Mononuclear cell (primary cell): ENCODE data around the gene ANKRD29. TPM values are rescaled to one million over a fixed set of nuclear protein-coding genes. Genes with fewer than 3 reads are reported as not detected.
"Not testable (repeated sequence)": the region's sequence is repeated elsewhere in the genome, so short reads cannot be mapped to it uniquely, and the experiment has no call there.

Experiments
- H3K27me3 ChIP-seq: 2 replicates; pipeline ENCODE4 v1.6.0; 2011; ENCODE audit warnings: low read length, control low read depth; ENCODE audit not compliant: insufficient read depth
- H3K4me1 ChIP-seq: 2 replicates; pipeline ENCODE4 v1.5.1; 2011; ENCODE audit warnings: mild to moderate bottlenecking, low read length, control low read depth; ENCODE audit not compliant: insufficient read depth
- H3K4me3 ChIP-seq: 2 replicates; pipeline ENCODE4 v1.5.1; 2011; ENCODE audit warnings: mild to moderate bottlenecking, low read length, moderate library complexity
- H3K9me3 ChIP-seq: 2 replicates; pipeline ENCODE4 v1.5.1; 2011; ENCODE audit warnings: low read depth, mild to moderate bottlenecking, control low read depth, low read length
- total RNA-seq: library from RNA; depleted of rRNA; stranded (reverse); fragments of >200 nt; gene quantifications from one replicate; pipeline ENCODE4 v1.2.3, GENCODE V29; 2012

Gene ANKRD29
- total RNA-seq, 1 donor, result 0.52 TPM

DNA sequence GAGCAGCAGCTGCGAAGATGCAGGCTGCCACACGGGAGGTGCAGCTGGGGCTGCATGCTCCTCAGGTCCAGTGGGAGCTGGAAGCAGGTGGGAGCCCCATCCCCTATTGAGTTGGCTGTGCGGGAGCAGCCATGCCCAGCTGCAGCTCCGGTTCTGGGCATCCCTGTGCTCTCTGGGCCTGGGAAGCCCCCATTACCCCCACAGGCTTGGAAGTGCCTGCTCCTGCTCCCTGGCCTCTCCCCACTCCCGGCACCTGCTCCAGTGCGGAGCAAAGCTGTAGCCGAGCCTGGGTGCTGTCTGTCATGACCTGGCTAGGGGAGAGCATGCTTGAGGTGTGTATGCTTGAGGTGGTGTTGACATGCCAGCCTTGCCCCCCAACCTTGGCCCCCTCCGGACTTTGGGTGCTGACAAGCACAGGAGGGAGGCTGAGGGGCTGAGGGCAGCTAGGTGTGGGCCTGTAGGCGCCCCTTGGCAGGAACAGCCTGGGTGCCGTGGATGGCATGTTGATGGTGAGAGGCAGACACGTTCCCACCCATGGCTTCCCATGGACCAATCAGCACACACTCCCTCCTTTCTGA is 21.5 kb downstream of the ANKRD29 start:
- Histone ChIP-seq H3K27me3 (no peaks in the 10 kb centered on the region), H3K4me3 (no peak overlapping the region), H3K4me1 (no peaks in the 10 kb centered on the region), H3K9me3 (no peaks in the 10 kb centered on the region)

DNA sequence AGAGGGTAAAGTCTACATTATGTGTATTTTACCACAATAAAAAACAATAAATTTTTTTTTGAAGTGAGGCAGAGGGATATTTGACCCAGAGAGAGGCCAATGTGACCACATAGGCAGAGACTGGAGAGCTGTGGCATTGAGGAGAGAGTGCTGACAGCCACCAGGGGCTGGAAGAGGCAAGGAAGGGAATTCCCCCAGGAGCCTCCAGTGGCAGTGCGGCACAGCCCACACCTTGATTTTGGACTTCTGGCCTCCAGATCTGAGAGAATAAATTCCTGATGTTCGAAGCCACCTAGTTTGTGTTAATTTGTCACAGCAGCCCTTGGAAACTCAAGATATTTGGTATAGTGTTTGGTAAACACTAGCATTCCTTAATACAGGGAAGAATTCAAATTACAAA is 22.7 kb downstream of the ANKRD29 start:
- Histone ChIP-seq H3K9me3 (no peaks in the 10 kb centered on the region), H3K4me1 (no peaks in the 10 kb centered on the region), H3K27me3 (no peaks in the 10 kb centered on the region), H3K4me3 (no peak overlapping the region)

DNA sequence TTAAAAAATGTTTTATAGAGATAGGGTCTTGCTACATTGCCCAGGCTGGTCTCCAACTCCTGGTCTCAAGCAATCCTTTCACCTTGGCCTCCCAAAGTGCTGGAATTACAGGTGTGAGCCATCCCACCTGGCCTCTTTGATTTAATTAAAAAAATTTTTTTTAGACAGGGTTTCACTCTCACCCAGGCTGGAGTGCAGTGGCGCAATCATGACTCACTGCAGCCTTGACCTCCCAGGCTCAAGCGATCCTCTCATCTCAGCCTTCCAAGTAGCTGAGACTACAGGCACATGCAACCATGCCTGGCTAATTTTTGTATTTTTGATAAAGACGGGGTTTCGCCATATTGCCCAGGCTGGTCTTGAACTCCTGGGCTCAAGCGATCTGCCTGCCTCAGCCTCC is 26.3 kb downstream of the ANKRD29 start:
- not testable (repeated sequence) for H3K4me1 ChIP-seq

DNA sequence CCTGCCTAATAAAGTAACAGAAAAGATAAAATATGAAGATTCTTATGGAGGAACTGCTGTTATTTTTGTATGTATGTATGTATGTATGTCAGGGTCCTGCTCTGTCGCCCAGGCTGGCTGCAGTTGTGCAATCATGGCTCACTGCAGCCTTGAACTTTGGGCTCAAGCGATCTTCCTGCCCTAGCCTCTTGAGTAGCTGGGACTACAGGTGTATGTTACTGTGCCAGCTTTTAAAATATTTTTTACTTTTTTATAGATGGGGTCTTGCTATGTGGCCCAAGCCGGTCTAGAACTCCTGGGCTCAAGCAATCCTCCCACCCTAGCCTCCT is 26.7 kb downstream of the ANKRD29 start:
- H3K4me3 ChIP-seq, result no peak overlapping the region
- no peaks in the 10 kb centered on the region for H3K9me3 ChIP-seq

More for the DNA sequence above, 26.3 kb downstream of the ANKRD29 start:
- H3K27me3 ChIP-seq, H3K9me3 ChIP-seq, H3K4me3 ChIP-seq: not testable (repeated sequence)

DNA sequence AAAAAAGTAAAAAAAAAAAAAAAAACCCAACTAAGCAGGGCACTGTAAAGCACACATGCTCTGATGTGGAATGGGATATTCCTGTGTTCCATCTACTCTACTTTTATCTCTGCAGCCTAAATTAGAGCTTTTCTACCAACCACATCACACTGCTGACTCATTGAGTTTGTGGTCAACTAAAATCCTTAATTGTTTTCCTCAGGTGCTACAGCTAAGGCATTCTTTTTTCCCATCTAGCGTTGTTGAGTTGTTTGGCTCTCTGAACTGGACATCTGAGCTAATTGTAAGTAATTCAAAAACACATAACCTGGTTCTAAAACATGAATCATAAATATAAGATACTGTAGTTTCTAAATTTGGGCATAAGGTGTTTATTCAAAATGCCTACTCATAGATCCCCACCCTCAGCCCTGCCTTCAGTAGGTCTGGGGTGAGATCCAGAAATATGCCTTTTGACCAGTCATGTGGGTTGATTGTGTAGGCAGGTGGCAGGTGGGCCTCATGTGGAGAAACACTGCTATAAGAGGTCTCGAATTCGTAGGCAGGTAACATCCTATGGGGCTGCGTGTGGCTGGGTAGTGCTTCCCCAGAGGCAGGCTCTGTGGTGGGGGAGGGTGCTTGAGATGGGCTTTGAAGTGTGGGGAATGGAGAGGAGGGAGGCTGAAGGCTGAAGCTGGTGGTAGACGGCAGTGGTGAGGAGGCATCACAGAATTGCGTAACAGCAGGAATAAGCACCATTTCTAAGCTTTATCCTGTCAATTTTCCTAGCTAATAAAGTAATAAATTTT is 27.2 kb downstream of the ANKRD29 start:
- Histone ChIP-seq H3K9me3 (no peaks in the 10 kb centered on the region), H3K4me3 (no peak overlapping the region), H3K4me1 (no peaks in the 10 kb centered on the region), H3K27me3 (no peaks in the 10 kb centered on the region)

More for the DNA sequence above, 26.7 kb downstream of the ANKRD29 start:
- Histone ChIP-seq H3K27me3 (no peaks in the 10 kb centered on the region), H3K4me1 (no peaks in the 10 kb centered on the region)

DNA sequence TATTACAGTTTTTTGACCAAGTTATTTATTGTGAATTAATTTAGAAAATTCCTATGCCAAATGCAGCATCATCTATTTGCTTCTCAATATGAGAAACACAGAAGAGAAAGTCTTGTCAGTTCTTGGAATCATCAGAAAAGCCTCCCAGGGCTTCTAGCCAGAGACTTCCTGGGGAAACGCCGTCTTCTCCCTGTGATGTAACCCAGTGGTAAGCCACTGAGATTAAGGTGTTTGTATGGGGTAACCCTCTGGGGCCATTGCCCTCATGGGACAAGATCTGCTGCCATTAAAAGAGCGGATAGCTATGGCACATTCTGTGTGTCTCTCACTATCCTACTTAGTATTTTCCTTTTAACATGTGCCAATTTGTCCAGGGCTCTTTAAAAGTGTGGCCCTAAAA is 28.0 kb downstream of the ANKRD29 start:
- no peak overlapping the region for H3K4me3 ChIP-seq
- H3K27me3 ChIP-seq, result no peaks in the 10 kb centered on the region
- no peaks in the 10 kb centered on the region for H3K4me1 ChIP-seq
- no peaks in the 10 kb centered on the region for H3K9me3 ChIP-seq

DNA sequence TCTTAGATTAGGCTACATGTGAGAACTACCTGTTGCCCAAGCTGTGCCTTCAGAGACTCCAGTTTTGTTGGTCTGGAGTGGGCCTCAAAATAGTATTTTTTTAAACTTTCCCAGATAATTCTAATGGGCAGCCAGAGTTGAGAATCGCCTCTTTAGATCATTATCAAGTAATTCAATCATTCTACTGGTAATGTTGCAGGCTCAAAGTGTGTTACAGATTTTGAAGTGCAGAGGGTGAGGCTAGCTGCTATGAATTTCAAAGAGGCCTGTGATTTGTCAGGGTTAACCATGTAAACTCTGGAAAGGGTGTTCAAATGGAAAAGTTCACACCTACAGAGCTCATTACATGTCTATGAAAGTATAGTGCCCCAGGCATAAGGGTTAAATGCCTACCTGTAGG is 30.1 kb downstream of the ANKRD29 start:
- Histone ChIP-seq H3K9me3 (no peaks in the 10 kb centered on the region), H3K27me3 (no peaks in the 10 kb centered on the region), H3K4me3 (no peak overlapping the region), H3K4me1 (no peaks in the 10 kb centered on the region)

DNA sequence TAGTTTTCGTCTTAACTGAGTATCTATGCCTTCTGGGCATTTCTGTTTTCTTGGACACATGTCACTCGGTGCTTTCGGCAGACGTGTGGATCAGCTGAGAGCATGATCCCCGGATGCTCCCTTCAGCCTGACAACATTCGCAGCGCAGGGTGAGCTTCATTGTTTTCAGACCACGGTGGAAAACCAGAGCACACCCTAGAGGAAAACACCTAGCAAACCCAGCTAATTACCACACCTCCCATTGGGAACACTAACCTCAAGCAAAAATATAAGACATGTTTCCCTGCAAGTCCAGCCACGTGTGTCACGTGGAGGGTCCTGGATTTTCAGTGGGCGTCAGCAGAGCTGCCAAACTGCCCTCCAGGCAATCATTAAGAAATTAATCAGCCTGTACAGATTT is 31.0 kb downstream of the ANKRD29 start:
- Histone ChIP-seq H3K4me1 (no peaks in the 10 kb centered on the region), H3K4me3 (no peak overlapping the region), H3K27me3 (no peaks in the 10 kb centered on the region), H3K9me3 (no peaks in the 10 kb centered on the region)

DNA sequence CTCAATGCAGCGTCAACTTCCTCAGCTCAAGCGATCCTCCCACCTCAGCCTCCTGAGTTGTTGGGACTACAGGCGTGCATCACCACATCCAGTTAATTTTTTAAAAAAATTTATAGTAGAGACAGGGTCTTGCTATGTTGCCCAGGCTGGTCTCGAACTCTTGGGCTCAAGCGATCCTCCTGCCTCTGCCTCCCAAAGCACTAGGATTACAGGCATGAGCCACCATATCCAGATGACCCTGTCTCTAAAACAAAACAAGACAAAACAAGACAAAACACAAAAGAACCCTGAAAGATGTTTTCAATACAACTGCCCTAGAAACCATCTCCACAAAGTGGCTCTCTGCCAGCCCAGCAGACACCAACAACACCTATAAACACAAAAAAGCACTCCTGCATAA is 31.4 kb downstream of the ANKRD29 start:
- Histone ChIP-seq H3K9me3 (no peaks in the 10 kb centered on the region), H3K27me3 (no peaks in the 10 kb centered on the region), H3K4me3 (no peak overlapping the region)

DNA sequence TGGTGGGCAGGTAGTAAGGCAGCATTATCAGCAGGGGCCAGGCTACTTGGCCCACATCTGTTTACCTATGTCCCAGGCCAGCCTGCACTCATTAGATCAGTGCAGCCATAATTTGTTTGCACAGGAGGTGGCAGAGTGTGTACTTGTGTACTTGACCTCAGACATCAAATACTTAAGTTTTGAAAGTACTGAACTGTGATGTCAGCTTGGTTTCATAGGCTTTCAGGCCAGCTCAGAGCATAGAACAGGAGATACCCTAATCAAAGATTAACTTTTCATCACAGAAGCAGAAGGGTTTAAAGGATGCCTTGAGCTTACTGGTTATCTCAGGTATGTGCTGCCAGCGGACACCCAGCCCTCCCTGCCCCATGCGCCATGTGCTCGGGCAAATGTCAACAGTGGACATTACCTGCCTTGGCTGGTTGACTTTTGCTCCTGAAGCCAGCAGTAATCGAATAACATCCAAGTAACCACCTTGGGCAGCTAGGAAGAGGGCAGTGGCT is 33.2 kb downstream of the ANKRD29 start:
- Histone ChIP-seq H3K4me3 (no peak overlapping the region), H3K27me3 (no peaks in the 10 kb centered on the region), H3K4me1 (no peaks in the 10 kb centered on the region), H3K9me3 (no peaks in the 10 kb centered on the region)

More for the DNA sequence above, 31.4 kb downstream of the ANKRD29 start:
- no peaks in the 10 kb centered on the region for H3K4me1 ChIP-seq

DNA sequence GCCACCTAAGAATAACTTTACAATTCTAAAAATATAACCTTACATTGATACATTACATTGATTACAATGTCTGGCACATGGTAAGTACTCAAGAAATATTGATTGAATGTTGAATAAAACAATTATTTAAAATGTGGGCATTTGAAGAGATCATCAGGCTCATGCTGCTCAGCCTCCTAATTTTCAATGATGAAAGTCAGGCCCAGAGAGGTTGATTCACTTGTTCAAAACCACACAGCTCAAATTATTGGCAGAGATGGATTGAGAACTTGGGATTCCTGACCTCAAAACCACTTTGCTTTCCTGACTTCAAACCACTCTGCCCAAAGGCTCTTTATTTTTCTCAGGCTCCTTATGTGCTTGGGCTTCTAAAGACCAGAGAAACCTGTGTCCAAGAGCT is 34.7 kb downstream of the ANKRD29 start:
- Histone ChIP-seq H3K4me3 (no peak overlapping the region), H3K27me3 (no peaks in the 10 kb centered on the region), H3K9me3 (no peaks in the 10 kb centered on the region), H3K4me1 (no peaks in the 10 kb centered on the region)

DNA sequence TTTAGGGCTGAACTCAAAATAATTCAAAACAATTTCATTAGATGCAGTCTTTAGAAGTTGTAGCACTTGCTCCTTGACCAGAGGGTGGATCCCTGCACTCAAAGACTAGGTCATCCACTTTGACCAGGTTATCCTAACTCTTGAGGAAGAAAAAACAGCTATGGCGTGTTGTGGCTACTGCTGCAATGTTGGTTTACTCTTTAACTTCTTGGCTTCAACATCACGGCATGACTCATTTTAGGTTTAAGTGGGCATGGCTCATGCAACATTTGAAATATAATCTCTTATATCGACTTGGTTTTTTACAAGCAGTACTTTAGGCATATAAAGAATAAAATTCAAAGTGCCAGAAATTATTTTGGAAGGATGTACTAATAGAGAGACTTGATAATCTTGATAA is 35.4 kb downstream of the ANKRD29 start:
- Histone ChIP-seq H3K4me3 (no peak overlapping the region), H3K9me3 (no peaks in the 10 kb centered on the region), H3K27me3 (no peaks in the 10 kb centered on the region), H3K4me1 (no peaks in the 10 kb centered on the region)

DNA sequence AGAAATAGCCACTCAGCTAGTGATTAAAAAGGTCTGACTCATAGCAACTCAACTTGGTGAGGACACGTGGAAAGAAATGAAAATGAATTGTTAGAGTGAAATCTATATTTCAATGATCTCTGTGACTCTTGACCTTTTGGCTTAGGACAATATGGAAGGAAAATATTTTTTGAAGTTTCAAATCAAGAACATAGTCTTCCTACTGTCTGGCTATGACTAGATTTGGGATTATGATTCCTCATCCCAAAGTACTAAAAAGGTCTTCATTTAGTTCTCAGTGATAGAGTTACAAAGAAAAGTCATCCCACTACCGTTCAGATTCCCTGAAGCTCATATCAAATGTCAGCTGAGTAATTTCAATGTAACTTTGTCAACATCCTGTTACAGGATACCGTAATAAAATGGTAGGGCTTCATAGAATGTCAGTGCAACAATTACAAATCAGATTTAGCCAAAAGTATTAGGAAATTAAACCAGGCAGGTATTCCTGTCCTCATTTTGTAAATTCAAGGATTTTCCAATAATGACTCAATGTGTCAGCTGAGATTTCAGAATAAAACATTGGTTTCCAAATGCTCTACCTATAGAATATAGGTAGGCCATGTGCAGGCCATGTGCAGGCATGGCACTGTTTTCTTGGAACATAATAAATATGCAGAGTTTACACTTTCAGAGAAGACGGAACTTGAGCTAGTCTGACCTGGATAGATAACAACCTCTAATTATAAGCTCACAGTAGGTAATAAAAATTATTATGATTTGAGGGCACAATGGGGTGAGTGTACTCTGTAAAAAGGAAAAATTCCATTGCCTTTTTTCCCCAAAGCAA is 36.0 kb downstream of the ANKRD29 start:
- peaks cover 5% of the 10 kb centered on the region for H3K27me3 ChIP-seq
- H3K4me1 ChIP-seq, result no peaks in the 10 kb centered on the region
- no peak overlapping the region for H3K4me3 ChIP-seq
- no peaks in the 10 kb centered on the region for H3K9me3 ChIP-seq

DNA sequence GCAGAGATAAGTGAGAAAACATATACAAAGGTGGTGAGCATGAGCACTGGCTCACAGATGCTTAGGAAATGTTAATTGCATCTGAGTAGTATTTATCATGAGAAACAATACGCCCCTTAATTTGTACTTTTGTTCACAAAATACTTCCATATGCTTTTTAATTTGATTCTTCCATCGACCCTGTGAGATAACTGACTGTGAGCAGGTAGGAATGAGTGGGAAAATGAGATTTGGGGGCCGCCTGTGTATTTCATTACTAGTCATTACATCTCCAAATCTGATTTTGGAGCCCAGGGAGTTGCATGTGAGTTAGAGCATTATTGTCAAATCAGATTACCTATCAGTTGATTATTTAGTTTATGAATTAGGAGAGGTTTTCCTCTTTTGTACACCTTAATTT is 39.7 kb downstream of the ANKRD29 start:
- Histone ChIP-seq H3K9me3 (no peaks in the 10 kb centered on the region), H3K4me1 (peaks cover 16% of the 10 kb centered on the region), H3K4me3 (no peak overlapping the region), H3K27me3 (peaks cover 34% of the 10 kb centered on the region)

DNA sequence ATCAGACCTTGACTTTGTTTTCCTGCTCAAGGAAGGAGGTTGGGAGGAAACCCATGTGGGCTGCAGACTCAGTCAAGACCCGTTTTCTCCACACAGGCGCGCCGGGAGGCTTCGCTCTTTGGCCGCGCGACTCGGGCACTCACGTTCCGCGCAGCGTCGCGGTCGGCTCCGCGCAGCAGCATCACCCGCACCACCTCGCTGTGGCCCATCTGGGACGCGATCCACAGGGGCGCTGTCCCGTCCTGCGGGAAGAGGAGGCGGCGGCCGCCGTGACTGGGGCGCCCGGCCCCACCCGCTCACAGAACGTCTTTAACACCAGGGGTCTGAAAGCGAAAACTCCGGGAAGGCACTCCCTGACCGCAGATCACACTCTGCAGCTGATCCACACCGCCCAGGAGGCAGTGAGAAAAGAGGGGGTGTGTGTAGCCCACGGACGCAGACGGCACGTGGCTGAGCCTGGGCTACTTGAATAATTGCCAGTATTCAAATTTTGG is 43.3 kb downstream of the ANKRD29 start:
- peak overlapping the region; percentile 17 for H3K4me3 ChIP-seq
- H3K9me3 ChIP-seq, result no peaks in the 10 kb centered on the region
- H3K4me1 ChIP-seq, result peaks cover 16% of the 10 kb centered on the region
- H3K27me3 ChIP-seq, result peaks cover 34% of the 10 kb centered on the region
